ENCODE results near the gene H6PD. TPM values are rescaled to one million over a fixed set of nuclear protein-coding genes. Genes with fewer than 3 reads are reported as not detected.

The H6PD gene
- total and polyA plus RNA-seq, 9 of the 15 experiments (the other 6 are each of a cell fraction or from before 2014, with no cell fraction given): 0.04 to 2.5 (median 0.95) TPM

GRCh38 chr1:9263984-9264872 lies 29.7 kb downstream of the H6PD start:
- Histone ChIP-seq H3K27ac (ENCODE audit: extremely low read depth, low read depth, low read length) (no peak overlapping the region), H3K4me1 (replicated peaks in 1 of 2; ENCODE audit: control insufficient read depth in 2 of 2, insufficient read depth in 2 of 2, low read length in 2 of 2) (peaks cover 0 to 17% of the 10 kb centered on the region in 2 experiments; a peak in 2 of 5 replicates), H2AFZ (ENCODE audit: low read depth, low read length) (no peak overlapping the region), H3K9me3 (replicated peaks; ENCODE audit: control insufficient read depth, insufficient read depth, low read depth, low read length) (peaks cover 14% of the 10 kb centered on the region), H3K79me2 (ENCODE audit: control insufficient read depth, insufficient read depth, low read length) (no peaks in the 10 kb centered on the region), H3K27me3 (ENCODE audit: control insufficient read depth in 2 of 2, insufficient read depth in 2 of 2, low read length in 2 of 2) (peaks cover 37 to 63% of the 10 kb centered on the region in 2 experiments), H4K20me1 (replicated peaks; ENCODE audit: control insufficient read depth, insufficient read depth, low read length) (peaks cover 23% of the 10 kb centered on the region), H3K9me1 (ENCODE audit: control insufficient read depth, insufficient read depth, low read length) (no peaks in the 10 kb centered on the region), H3K9ac (ENCODE audit: insufficient read depth in 1 of 2, low read depth in 2 of 2, low read length in 2 of 2) (peak overlapping the region in 1 of 2 experiments; percentile 8; a peak in 1 of 4 replicates), H3K4me3 (no peak overlapping the region), H3K36me3 (ENCODE audit: control insufficient read depth, insufficient read depth, low read length) (no peaks in the 10 kb centered on the region), H3K4me2 (ENCODE audit: insufficient read depth, low read length) (no peak overlapping the region)
- CTCF ChIA-PET (ENCODE audit: low intra/inter-chr PET ratio): interaction anchor here (0.6 to 0.7 kb wide), 2 partner anchors 227 to 231 kb away, joined by 3 to 4 read pairs; no protein-coding TSS in a partner anchor
- TF ChIP-seq TCFL5 (CRISPR knock-in tag; conservative IDR thresholded peaks at IDR 0.05): no peak
- no peak for TF ChIP-seq ZNF121 (CRISPR knock-in tag; conservative IDR thresholded peaks at IDR 0.05)
- TF ChIP-seq TAF15 (IDR thresholded peaks at IDR 0.05; ENCODE audit: low read depth, low read length): 0 out of 2 replicates have a peak, but pooled peaks have one; percentile 51
- TF ChIP-seq ZNF311 (CRISPR knock-in tag; IDR thresholded peaks at IDR 0.05): no peak
- intact Hi-C loops (cut with micrococcal nuclease) (no loop called here), in situ Hi-C loops (cut with MboI) (no loop called here)
- POLR2A ChIA-PET: interaction anchor here (0.6 to 0.7 kb wide), 2 partner anchors 228 to 310 kb away, joined by 3 to 5 read pairs; no protein-coding TSS in a partner anchor
- no TSS peak for BruUV-seq (replicated peaks)
- no peak for FAIRE-seq
- 14% methylated on average over 40 of the region's 50 CpGs for WGBS (ENCODE audit: insufficient coverage, low coverage, missing lambda C conversion rate)
- DNase-seq (ENCODE audit: extremely low read depth in 1 of 4, low spot score in 3 of 4): no peak
- ATAC-seq: no peak
